Ishikawa (cell line): Measurements from ENCODE around the gene FPGS.

Source experiments
- EGR1 ChIP-seq: IDR thresholded peaks from 2 replicates; pipeline ENCODE4 v1.6.1; 2012
- EP300 ChIP-seq: IDR thresholded peaks from 2 replicates; pipeline ENCODE4 v1.6.1; 2012; ENCODE audit warnings: borderline replicate concordance
- FOXM1 ChIP-seq: IDR thresholded peaks from 2 replicates; pipeline ENCODE4 v1.6.1; 2012; ENCODE audit warnings: low read depth, borderline replicate concordance
- RAD21 ChIP-seq: IDR thresholded peaks from 2 replicates; pipeline ENCODE4 v1.6.1; 2012; ENCODE audit warnings: low read depth
- TCF12 ChIP-seq: IDR thresholded peaks from 2 replicates; pipeline ENCODE4 v1.6.1; 2012; ENCODE audit warnings: low read depth
- YY1 ChIP-seq: IDR thresholded peaks from 2 replicates; pipeline ENCODE4 v1.6.1; 2012; ENCODE audit warnings: low read depth
- ZBTB7A ChIP-seq: IDR thresholded peaks from 2 replicates; pipeline ENCODE4 v1.6.1; 2012; ENCODE audit warnings: low read depth
- TF ChIP-seq, protein P1 (sequence below): IDR thresholded peaks from 2 replicates; pipeline ENCODE4 v1.6.1; 2012
- TF ChIP-seq, protein P2 (sequence below): IDR thresholded peaks from 2 replicates; pipeline ENCODE4 v1.6.1; 2012
- TF ChIP-seq, protein P3 (sequence below): IDR thresholded peaks from 2 replicates; pipeline ENCODE4 v1.6.1; 2012; ENCODE audit warnings: low read depth, mild to moderate bottlenecking

DNA sequence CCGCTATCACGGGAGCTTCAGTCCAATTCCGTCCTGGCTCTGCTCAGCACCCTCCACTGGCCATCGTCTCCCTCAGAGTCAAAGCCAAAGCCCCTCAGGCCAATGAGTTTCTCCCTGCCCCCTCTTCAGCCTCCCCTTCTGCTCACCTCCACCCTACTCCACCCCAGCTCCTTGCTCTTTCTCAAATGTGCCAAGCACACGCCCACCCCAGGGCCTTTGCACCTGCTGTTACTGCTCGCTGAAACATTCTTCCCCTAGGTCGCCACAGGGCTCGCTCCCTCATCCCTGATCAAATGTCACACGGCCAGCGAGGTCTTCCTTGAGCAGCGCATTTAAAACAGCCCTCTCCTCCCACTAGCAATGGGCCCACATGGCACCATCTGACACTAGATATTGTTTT is 58.1 kb downstream of the FPGS start:
- TF ChIP-seq EGR1 (no peak), RAD21 (no peak), YY1 (no peak), TCF12 (no peak), FOXM1 (no peak), EP300 (no peak), ZBTB7A (no peak)
- TF ChIP-seq, protein P1, sequence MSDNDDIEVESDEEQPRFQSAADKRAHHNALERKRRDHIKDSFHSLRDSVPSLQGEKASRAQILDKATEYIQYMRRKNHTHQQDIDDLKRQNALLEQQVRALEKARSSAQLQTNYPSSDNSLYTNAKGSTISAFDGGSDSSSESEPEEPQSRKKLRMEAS, result no peak
- TF ChIP-seq, protein P2, sequence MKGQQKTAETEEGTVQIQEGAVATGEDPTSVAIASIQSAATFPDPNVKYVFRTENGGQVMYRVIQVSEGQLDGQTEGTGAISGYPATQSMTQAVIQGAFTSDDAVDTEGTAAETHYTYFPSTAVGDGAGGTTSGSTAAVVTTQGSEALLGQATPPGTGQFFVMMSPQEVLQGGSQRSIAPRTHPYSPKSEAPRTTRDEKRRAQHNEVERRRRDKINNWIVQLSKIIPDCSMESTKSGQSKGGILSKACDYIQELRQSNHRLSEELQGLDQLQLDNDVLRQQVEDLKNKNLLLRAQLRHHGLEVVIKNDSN, result no peak
- TF ChIP-seq, protein P3, sequence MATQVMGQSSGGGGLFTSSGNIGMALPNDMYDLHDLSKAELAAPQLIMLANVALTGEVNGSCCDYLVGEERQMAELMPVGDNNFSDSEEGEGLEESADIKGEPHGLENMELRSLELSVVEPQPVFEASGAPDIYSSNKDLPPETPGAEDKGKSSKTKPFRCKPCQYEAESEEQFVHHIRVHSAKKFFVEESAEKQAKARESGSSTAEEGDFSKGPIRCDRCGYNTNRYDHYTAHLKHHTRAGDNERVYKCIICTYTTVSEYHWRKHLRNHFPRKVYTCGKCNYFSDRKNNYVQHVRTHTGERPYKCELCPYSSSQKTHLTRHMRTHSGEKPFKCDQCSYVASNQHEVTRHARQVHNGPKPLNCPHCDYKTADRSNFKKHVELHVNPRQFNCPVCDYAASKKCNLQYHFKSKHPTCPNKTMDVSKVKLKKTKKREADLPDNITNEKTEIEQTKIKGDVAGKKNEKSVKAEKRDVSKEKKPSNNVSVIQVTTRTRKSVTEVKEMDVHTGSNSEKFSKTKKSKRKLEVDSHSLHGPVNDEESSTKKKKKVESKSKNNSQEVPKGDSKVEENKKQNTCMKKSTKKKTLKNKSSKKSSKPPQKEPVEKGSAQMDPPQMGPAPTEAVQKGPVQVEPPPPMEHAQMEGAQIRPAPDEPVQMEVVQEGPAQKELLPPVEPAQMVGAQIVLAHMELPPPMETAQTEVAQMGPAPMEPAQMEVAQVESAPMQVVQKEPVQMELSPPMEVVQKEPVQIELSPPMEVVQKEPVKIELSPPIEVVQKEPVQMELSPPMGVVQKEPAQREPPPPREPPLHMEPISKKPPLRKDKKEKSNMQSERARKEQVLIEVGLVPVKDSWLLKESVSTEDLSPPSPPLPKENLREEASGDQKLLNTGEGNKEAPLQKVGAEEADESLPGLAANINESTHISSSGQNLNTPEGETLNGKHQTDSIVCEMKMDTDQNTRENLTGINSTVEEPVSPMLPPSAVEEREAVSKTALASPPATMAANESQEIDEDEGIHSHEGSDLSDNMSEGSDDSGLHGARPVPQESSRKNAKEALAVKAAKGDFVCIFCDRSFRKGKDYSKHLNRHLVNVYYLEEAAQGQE, result no peak
